Stimulated activated memory B cell treated with anti-CD40 and anti-IgM and Interleukin-4, amounts not matched to agents 10 μg/mL and 1 μg/mL and 100 μg/mL, for 72 hours (primary cell): ENCODE measurements around the gene TIGIT.

Source experiments
- ATAC-seq: fragments of 150-1000 bp; cut with Tn5 transposase; 2 replicates; pipeline ENCODE4 v1.10.0; 2021
- H3K27ac Mint-ChIP-seq: one replicate; pipeline ENCODE4 v1.8.0; 2022; ENCODE audit warnings: mild to moderate bottlenecking, mixed read lengths
- H3K27me3 Mint-ChIP-seq: one replicate; pipeline ENCODE4 v1.8.0; 2022; ENCODE audit warnings: mixed read lengths
- H3K36me3 Mint-ChIP-seq: one replicate; pipeline ENCODE4 v1.8.0; 2022; ENCODE audit warnings: mixed read lengths
- H3K4me1 Mint-ChIP-seq: one replicate; pipeline ENCODE4 v1.8.0; 2022; ENCODE audit warnings: mixed read lengths
- H3K4me3 Mint-ChIP-seq: one replicate; pipeline ENCODE4 v1.8.0; 2022; ENCODE audit warnings: mild to moderate bottlenecking, moderate library complexity, mixed read lengths
- H3K9me3 Mint-ChIP-seq: one replicate; pipeline ENCODE4 v1.8.0; 2022; ENCODE audit warnings: mixed read lengths

The TIGIT gene

DNA sequence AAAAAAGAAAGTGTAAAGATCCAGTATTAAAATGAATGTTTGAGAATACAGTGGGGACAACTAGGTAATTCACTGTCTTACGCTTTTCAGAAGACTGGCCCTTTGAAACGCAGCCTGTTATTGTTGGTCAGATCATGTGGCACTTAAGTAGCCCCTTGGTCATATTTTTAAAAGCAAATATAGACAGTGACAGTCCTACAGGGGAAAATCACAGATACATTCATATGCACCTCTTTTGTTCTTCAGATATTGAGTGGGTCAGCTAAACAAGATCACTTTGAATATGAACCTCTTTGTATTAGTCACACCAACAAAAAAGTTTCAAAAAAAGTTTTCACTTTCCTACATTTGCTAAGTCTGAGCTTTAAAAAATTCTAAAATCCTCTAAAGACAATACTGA, 36.0 kb downstream of the TIGIT start:
- ATAC-seq, result no peak
- peaks cover 2% of the 10 kb centered on the region for H3K9me3 Mint-ChIP-seq
- H3K27me3 Mint-ChIP-seq, result no peaks in the 10 kb centered on the region
- peaks cover 84% of the 10 kb centered on the region for H3K4me1 Mint-ChIP-seq
- peaks cover 35% of the 10 kb centered on the region for H3K36me3 Mint-ChIP-seq
- H3K4me3 Mint-ChIP-seq, result no peak overlapping the region
- peak overlapping the region; percentile 100 for H3K27ac Mint-ChIP-seq

DNA sequence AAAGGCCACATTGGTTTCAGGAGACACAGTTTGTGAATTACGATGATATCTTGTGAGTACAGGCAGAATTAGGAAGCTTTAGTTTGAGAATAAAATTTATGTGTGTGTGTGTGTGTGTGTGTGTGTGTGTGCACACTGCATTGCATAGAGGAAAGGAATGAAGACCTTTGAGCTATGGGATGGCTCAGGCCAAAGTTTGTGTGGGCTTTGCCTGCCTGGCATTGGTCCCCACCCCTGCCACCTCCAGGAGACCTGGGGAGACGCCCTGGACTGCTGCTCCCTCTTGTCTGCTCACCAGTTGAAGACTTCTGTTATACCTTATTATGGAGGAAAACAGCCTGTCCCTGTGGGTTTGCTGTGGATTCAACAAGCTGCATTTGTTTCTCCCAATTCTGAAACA, 37.2 kb downstream of the TIGIT start:
- Mint-ChIP-seq H3K27ac (peak overlapping the region; percentile 100), H3K9me3 (peaks cover 2% of the 10 kb centered on the region), H3K4me1 (peaks cover 82% of the 10 kb centered on the region), H3K36me3 (peaks cover 47% of the 10 kb centered on the region), H3K27me3 (no peaks in the 10 kb centered on the region), H3K4me3 (no peak overlapping the region)
- ATAC-seq, result no peak

DNA sequence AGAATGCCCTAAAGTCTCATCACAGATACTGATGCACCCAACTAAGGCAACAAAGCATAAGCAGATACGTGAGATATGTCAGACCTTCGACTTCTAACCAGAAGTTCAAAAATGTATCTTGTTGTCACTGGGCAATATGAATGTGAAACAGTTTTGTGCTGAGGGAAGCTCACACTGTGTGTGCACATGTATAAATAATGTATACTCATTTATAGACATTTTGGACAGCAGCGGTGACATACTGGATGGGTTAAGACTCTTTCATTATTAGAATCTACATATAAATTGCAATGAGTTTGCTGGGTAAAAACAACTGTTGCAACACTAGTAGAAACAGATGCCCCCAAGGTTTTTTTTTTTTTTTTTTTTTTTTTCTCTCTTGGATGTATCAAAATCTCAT, 37.9 kb downstream of the TIGIT start:
- Mint-ChIP-seq H3K36me3 (peaks cover 54% of the 10 kb centered on the region), H3K27ac (peak overlapping the region; percentile 100), H3K9me3 (peaks cover 2% of the 10 kb centered on the region), H3K4me3 (no peak overlapping the region), H3K27me3 (no peaks in the 10 kb centered on the region), H3K4me1 (peaks cover 81% of the 10 kb centered on the region)
- ATAC-seq, result no peak

DNA sequence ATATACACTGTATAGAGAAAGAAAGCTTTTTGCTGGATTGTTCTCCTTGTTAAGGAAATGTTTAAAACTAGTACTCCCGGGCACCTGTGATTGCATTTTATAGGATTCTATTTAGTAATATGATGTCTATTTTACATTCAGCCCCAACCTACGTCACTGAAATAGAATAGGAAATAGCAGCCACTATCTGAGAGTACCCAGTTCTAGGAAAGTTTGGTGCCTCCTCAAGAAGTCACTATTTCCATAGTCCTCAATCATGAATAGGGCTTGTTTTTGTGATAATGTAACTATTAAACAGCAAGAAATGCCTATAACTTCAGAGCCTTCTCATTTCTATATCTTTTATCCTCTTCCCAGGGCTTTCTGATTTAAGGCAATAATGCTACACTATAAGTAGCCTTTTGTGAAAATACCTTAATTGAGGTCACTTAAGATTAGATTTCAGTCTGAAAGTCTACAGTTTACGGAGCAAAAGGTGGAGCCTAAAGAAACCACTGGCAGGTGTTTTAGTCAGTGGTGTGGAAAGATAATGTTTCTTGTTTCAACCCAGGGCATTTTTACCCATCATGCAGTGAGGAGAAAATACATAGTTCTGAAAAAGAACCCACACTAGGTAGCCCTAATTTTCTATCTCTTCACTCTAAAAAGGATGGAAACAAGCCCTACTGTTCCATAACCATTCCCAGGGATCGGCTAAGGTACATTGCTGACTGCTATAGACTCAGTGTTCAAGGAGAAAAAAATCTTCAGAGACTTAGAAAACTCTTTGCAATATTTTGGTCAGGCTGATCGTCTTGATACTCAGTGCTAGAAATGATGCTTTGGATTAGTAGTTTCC, 38.7 kb downstream of the TIGIT start:
- peaks cover 77% of the 10 kb centered on the region for H3K4me1 Mint-ChIP-seq
- peak; percentile 86 for ATAC-seq

DNA sequence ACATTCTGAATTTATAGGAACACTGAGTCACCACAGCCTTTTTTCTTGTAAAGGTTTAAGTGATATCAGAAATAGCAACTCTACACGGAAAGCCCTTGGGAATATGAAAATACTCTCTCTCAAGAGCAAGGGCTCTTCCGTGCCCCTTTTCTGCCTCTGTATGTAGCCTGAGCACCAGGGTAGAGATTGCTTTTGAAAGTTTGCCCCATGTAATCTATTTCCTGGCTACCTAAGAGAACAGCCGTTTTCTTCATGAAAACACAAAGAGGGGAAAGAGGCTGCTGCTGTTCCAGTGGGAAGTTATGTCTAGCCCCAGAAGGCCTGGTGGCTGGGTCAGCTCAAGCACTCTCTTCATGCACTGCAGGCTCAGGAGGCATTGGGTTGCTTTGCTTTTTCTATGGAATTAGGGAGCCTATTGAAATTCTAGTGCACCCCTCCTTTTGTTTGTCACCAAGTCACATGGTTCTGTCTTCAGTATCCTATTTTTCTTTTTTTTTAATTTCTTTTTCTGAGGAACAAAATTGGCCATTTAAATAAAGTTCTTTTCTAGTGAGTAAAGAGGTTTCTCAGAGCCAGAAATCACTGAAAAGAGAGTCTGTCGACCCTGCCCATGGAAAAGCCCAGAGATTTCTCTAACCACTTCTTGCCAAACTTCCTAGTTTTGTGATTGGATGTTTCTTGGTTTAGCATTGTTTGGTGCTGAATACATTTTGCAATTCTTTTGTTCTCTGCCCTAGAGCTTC, 39.5 kb downstream of the TIGIT start:
- ATAC-seq, result peak; percentile 45
- H3K36me3 Mint-ChIP-seq, result peaks cover 66% of the 10 kb centered on the region
- peaks cover 74% of the 10 kb centered on the region for H3K4me1 Mint-ChIP-seq
- no peaks in the 10 kb centered on the region for H3K27me3 Mint-ChIP-seq
- peak overlapping the region; percentile 100 for H3K27ac Mint-ChIP-seq
- peaks cover 2% of the 10 kb centered on the region for H3K9me3 Mint-ChIP-seq
- H3K4me3 Mint-ChIP-seq, result no peak overlapping the region

More for the DNA sequence above, 38.7 kb downstream of the TIGIT start:
- H3K27me3 Mint-ChIP-seq, result no peaks in the 10 kb centered on the region
- H3K9me3 Mint-ChIP-seq, result peaks cover 2% of the 10 kb centered on the region
- H3K4me3 Mint-ChIP-seq, result peak overlapping the region; percentile 32
- peaks cover 60% of the 10 kb centered on the region for H3K36me3 Mint-ChIP-seq
- peak overlapping the region; percentile 100 for H3K27ac Mint-ChIP-seq

DNA sequence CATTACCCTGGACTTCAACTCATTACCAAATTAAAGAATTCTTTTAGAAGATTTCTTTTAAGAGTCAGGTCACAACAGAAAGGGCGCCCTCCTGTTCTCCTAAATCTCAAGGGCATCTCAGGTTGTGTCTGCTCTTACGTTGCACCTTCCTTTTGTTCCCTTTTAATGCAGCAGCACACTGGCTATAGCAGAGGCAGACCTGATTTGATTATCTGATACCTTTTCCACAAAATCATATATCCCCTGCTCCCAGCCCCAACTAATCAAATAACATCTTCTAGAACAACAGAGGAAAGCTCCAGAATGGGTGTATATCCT, 40.1 kb downstream of the TIGIT start:
- Mint-ChIP-seq H3K27ac (peak overlapping the region; percentile 100), H3K27me3 (no peaks in the 10 kb centered on the region), H3K4me1 (peaks cover 69% of the 10 kb centered on the region), H3K4me3 (no peak overlapping the region), H3K36me3 (peaks cover 65% of the 10 kb centered on the region), H3K9me3 (peaks cover 1% of the 10 kb centered on the region)
- ATAC-seq, result no peak

DNA sequence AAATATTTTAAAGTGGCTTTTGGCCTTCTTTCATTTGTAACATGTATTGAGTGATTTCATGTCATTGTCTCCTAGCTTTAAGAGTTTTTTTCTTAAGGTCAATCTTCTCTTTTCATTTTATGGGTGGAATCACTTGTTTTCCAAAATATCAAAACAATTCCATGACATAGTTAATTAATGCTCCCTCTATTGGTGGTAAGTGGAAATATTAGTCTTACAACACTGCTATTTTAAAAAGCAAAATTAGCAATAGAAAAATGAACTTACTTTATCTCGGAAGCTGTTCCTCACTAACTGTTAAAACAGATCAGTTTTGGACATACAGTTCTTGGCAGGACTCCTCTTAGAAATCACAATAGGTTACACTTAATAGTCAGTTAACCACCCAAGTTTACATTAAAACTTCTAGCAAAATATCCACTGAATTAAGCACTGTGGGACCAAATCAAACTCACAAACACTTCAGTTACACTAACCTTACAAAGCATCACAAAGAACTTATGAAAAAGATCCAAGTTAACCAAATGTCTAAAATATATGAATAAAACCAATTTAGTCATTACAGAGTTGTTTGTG, 42.4 kb downstream of the TIGIT start:
- Mint-ChIP-seq H3K9me3 (no peaks in the 10 kb centered on the region), H3K27ac (peak overlapping the region; percentile 100), H3K4me3 (no peak overlapping the region)

DNA sequence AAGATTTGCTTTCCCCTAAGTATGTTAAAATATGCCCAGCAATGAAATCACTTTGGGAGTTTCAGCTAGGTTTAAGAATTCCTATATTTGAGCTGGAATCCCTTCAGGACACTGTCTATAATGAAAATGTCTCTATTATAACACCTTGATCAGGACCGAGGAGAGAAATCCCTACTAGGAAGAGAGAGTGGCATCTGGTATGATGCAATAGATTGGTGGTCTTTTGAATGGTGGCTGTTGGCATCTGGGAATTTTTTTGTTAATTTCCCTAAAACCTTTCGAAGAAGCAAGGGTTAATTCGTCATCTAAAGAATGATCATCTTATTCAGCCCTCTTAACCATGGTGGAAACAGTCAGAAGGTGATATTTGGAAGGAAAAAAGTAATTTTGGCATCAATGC, 43.0 kb downstream of the TIGIT start:
- H3K27ac Mint-ChIP-seq, result peak overlapping the region; percentile 100
- no peaks in the 10 kb centered on the region for H3K27me3 Mint-ChIP-seq
- peaks cover 69% of the 10 kb centered on the region for H3K36me3 Mint-ChIP-seq
- H3K4me1 Mint-ChIP-seq, result peaks cover 59% of the 10 kb centered on the region
- no peak for ATAC-seq
- no peaks in the 10 kb centered on the region for H3K9me3 Mint-ChIP-seq
- H3K4me3 Mint-ChIP-seq, result no peak overlapping the region

More for the DNA sequence above, 42.4 kb downstream of the TIGIT start:
- no peak for ATAC-seq
- H3K4me1 Mint-ChIP-seq, result peaks cover 53% of the 10 kb centered on the region
- no peaks in the 10 kb centered on the region for H3K27me3 Mint-ChIP-seq
- peaks cover 69% of the 10 kb centered on the region for H3K36me3 Mint-ChIP-seq

DNA sequence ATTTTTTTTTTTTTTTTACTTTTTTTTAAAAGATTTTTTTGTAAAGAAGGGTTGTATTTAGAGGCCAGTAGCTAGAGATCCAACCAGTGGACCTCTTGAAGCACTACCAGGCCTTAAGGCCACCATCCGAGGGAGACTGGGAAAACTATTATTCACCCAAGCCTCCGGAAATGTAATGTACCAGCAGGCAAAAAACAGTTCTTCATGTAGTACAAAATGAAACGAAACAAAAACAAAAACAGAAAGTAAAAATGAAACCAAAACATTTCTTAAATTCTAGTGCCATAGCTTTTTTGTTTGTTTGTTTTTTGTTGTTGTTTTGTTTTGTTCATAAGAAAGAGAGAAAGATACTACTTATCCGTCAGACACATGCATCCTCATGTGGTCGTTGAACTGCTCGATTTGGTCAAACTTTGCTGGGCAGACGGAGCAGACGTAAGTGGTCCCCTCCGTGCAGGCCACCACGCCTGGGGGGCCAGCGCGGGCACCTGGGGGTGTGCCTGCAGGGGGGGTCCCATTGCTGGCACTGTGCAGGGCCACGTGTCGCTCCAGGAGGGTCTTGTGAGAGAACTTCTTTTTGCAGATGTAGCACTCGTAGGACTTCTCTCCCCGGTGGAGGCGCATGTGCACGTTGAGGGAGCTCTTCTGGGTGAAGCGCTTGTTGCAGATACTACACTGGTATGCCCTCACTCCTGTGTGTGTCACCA, 45.0 kb downstream of the TIGIT start:
- Mint-ChIP-seq H3K27ac (no peak overlapping the region), H3K36me3 (peaks cover 82% of the 10 kb centered on the region), H3K27me3 (no peaks in the 10 kb centered on the region), H3K4me3 (no peak overlapping the region), H3K9me3 (no peaks in the 10 kb centered on the region), H3K4me1 (peaks cover 57% of the 10 kb centered on the region)
- ATAC-seq, result peak; percentile 43

DNA sequence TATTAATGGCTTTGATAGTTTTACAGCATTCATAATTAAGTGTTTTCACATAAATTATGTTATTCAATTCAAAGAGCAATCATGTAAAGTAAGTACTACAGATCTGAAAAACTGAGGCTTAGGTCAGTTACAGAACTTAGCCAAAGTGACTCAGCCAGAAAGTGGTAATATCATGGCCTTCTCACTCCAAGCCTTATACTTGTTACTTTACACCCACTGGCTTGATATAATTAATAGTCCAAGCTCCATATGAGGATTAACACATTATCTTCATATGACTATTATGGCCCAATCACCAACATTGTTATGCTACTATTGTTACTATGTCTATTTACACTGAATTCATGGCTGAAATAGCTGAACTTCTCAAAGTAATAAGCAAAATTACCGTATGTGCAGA, 50.7 kb downstream of the TIGIT start:
- ATAC-seq, result no peak
- peaks cover 33% of the 10 kb centered on the region for H3K4me1 Mint-ChIP-seq
- H3K36me3 Mint-ChIP-seq, result peaks cover 63% of the 10 kb centered on the region
- no peak overlapping the region for H3K27ac Mint-ChIP-seq
- no peak overlapping the region for H3K4me3 Mint-ChIP-seq
- H3K27me3 Mint-ChIP-seq, result no peaks in the 10 kb centered on the region
- no peaks in the 10 kb centered on the region for H3K9me3 Mint-ChIP-seq

DNA sequence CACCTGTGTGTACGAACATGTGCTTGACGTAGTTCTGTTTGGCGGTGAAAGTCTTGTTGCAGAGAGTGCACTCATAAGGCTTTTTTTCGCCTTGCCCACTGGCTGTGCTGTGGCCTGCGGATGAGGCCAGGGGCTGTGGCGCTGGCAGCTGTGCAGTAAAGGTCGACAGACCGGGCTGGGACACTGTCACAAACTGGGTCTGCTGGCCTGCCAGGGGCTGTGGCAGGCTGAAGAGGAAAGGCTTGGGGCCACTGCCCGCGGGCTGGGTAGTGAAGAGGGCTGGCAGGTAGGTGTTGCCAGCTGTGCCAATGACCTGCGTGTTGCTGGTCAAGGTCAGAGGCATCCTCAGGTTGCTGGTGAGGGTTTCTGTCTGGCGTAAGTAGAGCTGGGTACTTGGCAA, 56.4 kb downstream of the TIGIT start:
- no peak for ATAC-seq
- Mint-ChIP-seq H3K27me3 (no peaks in the 10 kb centered on the region), H3K4me3 (no peak overlapping the region), H3K4me1 (peaks cover 10% of the 10 kb centered on the region), H3K9me3 (no peaks in the 10 kb centered on the region), H3K36me3 (peaks cover 51% of the 10 kb centered on the region), H3K27ac (no peak overlapping the region)

DNA sequence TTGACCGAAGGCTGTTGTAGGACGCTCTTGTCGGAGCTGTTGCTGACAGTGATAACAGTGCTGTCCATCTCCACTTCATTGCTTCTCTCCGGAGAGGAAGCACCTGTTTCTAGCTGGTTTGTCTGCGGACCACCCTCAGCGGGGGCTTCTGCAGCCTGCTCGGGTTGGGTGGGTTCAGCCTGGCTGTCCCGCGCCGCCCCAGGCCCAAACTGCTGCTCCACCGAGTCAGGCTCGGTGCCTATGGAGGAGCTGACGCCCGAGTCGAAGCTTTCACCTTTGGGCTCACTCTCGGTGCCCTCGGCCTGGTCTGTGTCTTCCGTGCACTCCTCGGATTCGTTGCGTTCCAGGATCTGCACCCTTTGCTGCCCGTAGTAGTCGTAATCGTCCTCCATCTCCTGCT, 56.9 kb downstream of the TIGIT start:
- no peak for ATAC-seq
- Mint-ChIP-seq H3K27ac (no peak overlapping the region), H3K4me3 (no peak overlapping the region), H3K9me3 (no peaks in the 10 kb centered on the region), H3K36me3 (peaks cover 49% of the 10 kb centered on the region), H3K4me1 (peaks cover 8% of the 10 kb centered on the region), H3K27me3 (no peaks in the 10 kb centered on the region)

DNA sequence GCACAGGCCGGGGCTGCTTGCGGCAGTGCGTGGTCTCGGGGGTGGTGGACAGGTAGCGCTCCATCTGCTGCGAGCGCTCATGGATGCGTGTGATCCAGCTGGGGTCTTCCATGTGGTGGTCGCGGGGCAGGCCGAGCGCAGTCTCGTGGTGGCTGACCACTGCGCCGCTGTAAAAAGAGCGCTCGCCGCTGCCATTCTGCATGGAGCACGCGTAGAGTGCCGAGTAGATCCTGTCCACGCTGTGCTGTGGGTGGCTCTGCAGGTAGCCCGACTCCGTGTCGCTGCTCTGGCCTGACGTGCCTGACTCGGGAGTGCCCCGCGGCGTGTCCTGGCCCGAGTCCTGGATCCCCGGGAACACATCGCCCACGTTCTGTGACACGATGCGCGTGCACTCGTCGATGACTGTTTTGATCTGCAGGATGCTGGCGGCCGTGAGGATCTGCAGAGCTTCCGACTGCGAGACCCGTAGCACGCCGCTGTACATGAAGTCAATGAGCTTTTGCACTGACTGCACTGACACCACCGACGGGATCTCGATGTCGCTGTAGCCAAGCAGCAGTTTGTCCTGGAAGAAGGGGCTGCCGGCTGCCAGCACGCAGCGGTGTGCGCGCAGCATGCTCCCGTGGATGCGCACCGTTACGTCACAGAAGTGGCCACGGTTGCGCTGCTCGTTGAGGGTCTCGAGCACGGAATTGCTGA, 57.4 kb downstream of the TIGIT start:
- H3K4me1 Mint-ChIP-seq, result peaks cover 2% of the 10 kb centered on the region
- H3K9me3 Mint-ChIP-seq, result no peaks in the 10 kb centered on the region
- H3K36me3 Mint-ChIP-seq, result peaks cover 45% of the 10 kb centered on the region
- no peak for ATAC-seq
- H3K27me3 Mint-ChIP-seq, result no peaks in the 10 kb centered on the region
- H3K27ac Mint-ChIP-seq, result no peak overlapping the region
- no peak overlapping the region for H3K4me3 Mint-ChIP-seq

DNA sequence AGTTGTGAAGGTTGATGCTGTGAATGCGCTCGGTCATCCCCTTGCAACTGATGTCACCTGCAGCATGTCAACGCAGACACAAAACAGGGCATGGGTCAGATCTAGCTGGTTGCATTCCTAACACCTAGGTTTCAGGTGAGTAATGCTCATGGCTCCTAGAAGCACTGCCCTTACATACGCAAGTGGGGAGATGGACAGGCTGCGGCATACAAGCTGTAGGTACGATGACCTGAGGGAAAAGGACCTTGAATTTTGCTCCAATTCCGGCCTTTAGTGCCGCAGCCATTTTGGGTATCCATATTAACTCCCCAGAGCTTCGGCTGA, 58.0 kb downstream of the TIGIT start:
- no peak for ATAC-seq
- Mint-ChIP-seq H3K4me1 (peaks cover 2% of the 10 kb centered on the region), H3K36me3 (peaks cover 47% of the 10 kb centered on the region), H3K27me3 (no peaks in the 10 kb centered on the region), H3K27ac (no peak overlapping the region), H3K9me3 (no peaks in the 10 kb centered on the region), H3K4me3 (no peak overlapping the region)

DNA sequence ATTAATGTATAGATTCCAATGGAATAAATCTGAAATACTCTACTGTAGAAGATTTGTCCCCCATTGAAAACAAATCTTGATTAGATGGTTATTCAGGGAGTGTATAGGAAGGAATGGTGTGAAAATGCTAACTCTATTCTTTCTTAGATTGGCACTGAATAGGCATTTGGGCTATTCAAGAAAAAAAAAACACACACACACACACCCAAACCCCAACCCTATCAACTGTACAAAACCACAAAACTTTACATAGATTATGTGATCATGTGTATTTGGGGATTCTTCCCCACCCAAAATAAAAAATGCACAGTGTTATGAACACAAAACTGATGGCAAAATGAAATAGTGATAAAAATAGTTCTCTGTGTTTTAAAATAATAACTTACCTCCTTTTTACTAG, 61.8 kb downstream of the TIGIT start:
- Mint-ChIP-seq H3K9me3 (no peaks in the 10 kb centered on the region), H3K27ac (no peak overlapping the region), H3K4me3 (no peak overlapping the region), H3K36me3 (peaks cover 21% of the 10 kb centered on the region), H3K27me3 (no peaks in the 10 kb centered on the region), H3K4me1 (peaks cover 11% of the 10 kb centered on the region)
- no peak for ATAC-seq
